Measurements from ENCODE around the gene GDF2. TPM values are rescaled to one million over a fixed set of nuclear protein-coding genes. Genes with fewer than 3 reads are reported as not detected.

The GDF2 gene
- total RNA-seq, 3 donors from 2014 or later (not counting 1 experiment from before 2014, with no cell fraction given) = not detected

DNA sequence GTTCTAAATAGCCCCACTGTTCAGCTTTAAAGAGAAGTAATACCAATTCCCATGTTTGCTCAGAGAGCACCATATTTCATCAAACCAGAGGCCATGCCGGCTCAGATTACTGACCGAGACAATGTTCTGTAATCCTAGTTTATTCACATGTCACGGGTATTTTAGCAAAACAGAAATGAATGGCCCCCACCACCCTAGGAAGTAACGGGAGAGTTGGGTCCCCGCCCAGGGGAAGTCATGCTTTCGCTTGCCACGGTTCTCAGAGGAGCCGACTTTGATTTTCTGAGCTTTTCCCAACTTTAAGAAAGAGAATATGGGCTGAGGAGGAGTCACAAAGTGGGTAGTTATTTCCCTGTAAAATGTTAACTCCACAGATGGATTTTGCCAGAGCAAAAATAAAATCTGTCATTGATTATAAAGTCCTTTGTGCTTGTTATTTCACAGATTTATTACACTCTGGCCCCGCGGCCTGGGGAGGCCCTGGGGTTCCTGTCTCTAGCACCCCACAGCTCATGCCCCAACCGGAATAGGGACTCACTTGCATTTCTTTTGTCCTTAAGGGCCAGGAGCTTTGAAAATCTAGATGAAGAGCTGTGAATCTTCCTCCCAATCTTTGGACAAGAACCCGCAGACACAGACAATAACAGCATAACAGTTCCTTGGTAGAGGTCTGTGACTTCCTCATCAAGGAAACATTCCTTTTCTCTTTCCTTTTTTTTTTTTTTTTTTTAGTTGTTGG is 25.9 kb upstream of the GDF2 start:
- ATAC-seq (no peak), DNase-seq (no peak)
- no peak overlapping the region for H3K4me3 ChIP-seq (ENCODE audit: low read length)
- peaks cover 4% of the 10 kb centered on the region for H3K27me3 ChIP-seq (ENCODE audit: control insufficient read depth, insufficient read depth, low read length)
- Mint-ChIP-seq H3K4me3 (no peak overlapping the region), H3K36me3 (no peaks in the 10 kb centered on the region), H3K27ac (no peak overlapping the region), H3K27me3 (ENCODE audit: low read depth in 2 of 2) (peaks cover 22 to 45% of the 10 kb centered on the region in 2 donors), H3K4me1 (no peaks in the 10 kb centered on the region), H3K9me3 (no peaks in the 10 kb centered on the region)
- no peaks in the 10 kb centered on the region for H3K4me1 ChIP-seq (ENCODE audit: control insufficient read depth, insufficient read depth, low read length)
- TF ChIP-seq, protein P1, sequence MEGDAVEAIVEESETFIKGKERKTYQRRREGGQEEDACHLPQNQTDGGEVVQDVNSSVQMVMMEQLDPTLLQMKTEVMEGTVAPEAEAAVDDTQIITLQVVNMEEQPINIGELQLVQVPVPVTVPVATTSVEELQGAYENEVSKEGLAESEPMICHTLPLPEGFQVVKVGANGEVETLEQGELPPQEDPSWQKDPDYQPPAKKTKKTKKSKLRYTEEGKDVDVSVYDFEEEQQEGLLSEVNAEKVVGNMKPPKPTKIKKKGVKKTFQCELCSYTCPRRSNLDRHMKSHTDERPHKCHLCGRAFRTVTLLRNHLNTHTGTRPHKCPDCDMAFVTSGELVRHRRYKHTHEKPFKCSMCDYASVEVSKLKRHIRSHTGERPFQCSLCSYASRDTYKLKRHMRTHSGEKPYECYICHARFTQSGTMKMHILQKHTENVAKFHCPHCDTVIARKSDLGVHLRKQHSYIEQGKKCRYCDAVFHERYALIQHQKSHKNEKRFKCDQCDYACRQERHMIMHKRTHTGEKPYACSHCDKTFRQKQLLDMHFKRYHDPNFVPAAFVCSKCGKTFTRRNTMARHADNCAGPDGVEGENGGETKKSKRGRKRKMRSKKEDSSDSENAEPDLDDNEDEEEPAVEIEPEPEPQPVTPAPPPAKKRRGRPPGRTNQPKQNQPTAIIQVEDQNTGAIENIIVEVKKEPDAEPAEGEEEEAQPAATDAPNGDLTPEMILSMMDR (IDR thresholded peaks at IDR 0.05) = no peak
- no peaks in the 10 kb centered on the region for H3K36me3 ChIP-seq (ENCODE audit: control insufficient read depth, insufficient read depth, low read length)
- intact Hi-C loops (cut with micrococcal nuclease) = no loop called here
- no peak overlapping the region for H3K27ac ChIP-seq (ENCODE audit: low read length)
- H3K9me3 ChIP-seq (ENCODE audit: control insufficient read depth, insufficient read depth, low read length) = no peaks in the 10 kb centered on the region
- 66% methylated on average over 12 of the region's 12 CpGs for WGBS (ENCODE audit: insufficient coverage)

DNA sequence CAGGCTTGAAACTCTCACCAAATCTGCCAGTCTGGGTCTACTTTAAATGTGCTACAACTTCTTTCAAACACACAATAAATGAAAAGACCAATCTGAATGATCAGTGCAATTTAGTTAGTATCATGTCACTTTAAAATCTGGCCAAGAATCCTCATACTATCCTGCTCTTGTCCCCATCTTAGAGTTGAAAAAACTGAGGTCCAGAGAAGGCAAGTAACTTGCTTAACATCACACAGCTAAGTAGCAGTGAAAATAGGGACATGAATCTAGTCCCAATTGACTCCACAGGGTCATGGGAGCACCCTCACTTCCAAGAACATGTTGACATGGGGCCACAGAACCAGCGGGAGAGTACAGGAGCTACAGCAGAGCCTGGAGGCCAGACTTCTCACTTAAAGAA is 25.3 kb upstream of the GDF2 start:
- H3K27me3 Mint-ChIP-seq (ENCODE audit: low read depth in 2 of 2) = peaks cover 22 to 43% of the 10 kb centered on the region in 2 donors
- no peaks in the 10 kb centered on the region for H3K36me3 Mint-ChIP-seq
- no peaks in the 10 kb centered on the region for H3K9me3 ChIP-seq (ENCODE audit: control insufficient read depth, insufficient read depth, low read length)
- DNase-seq (no peak), ATAC-seq (no peak)
- WGBS (ENCODE audit: insufficient coverage) = 92% methylated on average over 1 of the region's 1 CpG
- H3K27me3 ChIP-seq (ENCODE audit: control insufficient read depth, insufficient read depth, low read length) = peaks cover 4% of the 10 kb centered on the region
- TF ChIP-seq, protein P1 (IDR thresholded peaks at IDR 0.05) = no peak
- no peak overlapping the region for H3K4me3 ChIP-seq (ENCODE audit: low read length)
- no peak overlapping the region for H3K27ac ChIP-seq (ENCODE audit: low read length)
- intact Hi-C loops (cut with micrococcal nuclease) = no loop called here
- no peaks in the 10 kb centered on the region for H3K4me1 ChIP-seq (ENCODE audit: control insufficient read depth, insufficient read depth, low read length)
- no peak overlapping the region for H3K4me3 Mint-ChIP-seq
- no peaks in the 10 kb centered on the region for H3K9me3 Mint-ChIP-seq
- no peaks in the 10 kb centered on the region for H3K4me1 Mint-ChIP-seq
- no peak overlapping the region for H3K27ac Mint-ChIP-seq
- H3K36me3 ChIP-seq (ENCODE audit: control insufficient read depth, insufficient read depth, low read length) = no peaks in the 10 kb centered on the region

DNA sequence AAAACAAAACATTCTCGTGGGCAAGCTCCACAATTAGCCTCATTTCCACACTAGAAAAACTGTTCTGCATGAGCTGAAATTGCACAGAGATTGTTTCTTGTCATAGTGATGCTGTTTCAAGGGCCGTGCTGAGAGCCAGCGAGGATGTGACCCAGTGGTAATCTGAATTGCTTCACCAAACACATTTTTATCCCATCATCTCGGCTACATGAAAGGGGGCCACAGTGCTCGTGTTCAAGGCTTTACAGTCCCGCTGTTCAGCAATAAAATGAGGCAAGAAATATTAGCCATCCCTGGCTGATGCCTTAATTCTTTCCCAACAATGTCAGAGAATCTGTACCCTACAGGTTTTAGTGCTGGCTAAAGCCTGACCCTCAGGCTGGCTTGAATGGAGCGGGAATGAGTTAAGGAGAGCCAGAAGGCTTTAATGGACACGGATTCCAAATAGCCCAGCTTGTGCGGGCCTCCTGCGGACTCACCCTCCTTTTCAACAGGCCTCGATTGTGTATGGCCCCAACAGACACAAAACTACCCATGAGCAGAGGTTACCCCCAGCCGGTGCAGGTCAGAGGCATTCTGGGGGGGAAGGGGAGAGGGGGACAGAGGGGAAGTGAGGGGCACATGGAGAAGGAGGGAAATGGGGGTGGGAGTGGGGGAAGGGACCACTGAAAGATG is 24.3 kb upstream of the GDF2 start:
- Histone ChIP-seq H3K36me3 (ENCODE audit: control insufficient read depth, insufficient read depth, low read length) (no peaks in the 10 kb centered on the region), H3K9me3 (ENCODE audit: control insufficient read depth, insufficient read depth, low read length) (no peaks in the 10 kb centered on the region), H3K27ac (ENCODE audit: low read length) (no peak overlapping the region), H3K27me3 (ENCODE audit: control insufficient read depth, insufficient read depth, low read length) (peaks cover 4% of the 10 kb centered on the region), H3K4me1 (ENCODE audit: control insufficient read depth, insufficient read depth, low read length) (no peaks in the 10 kb centered on the region), H3K4me3 (ENCODE audit: low read length) (no peak overlapping the region)
- DNase-seq = no peak
- no peak for ATAC-seq
- Mint-ChIP-seq H3K27ac (no peak overlapping the region), H3K4me3 (no peak overlapping the region), H3K27me3 (ENCODE audit: low read depth in 2 of 2) (peaks cover 22 to 40% of the 10 kb centered on the region in 2 donors), H3K36me3 (no peaks in the 10 kb centered on the region), H3K4me1 (no peaks in the 10 kb centered on the region), H3K9me3 (no peaks in the 10 kb centered on the region)
- WGBS (ENCODE audit: insufficient coverage) = 84% methylated on average over 11 of the region's 12 CpGs
- TF ChIP-seq, protein P1 (IDR thresholded peaks at IDR 0.05) = no peak
- intact Hi-C loops (cut with micrococcal nuclease) = no loop called here
